CD4-positive, alpha-beta T cell treated with Interleukin-4 for 1 hour (primary cell): ENCODE measurements around the gene PPP6R1.
"Not testable (repeated sequence)": the region's sequence is repeated elsewhere in the genome, so short reads cannot be mapped to it uniquely, and the experiment has no call there.

Experiments used
- DNase-seq, 2 donors: peaks; one replicate each; pipeline ENCODE4 v3.0.0-alpha.2; 2020 to 2022

Gene PPP6R1

DNA sequence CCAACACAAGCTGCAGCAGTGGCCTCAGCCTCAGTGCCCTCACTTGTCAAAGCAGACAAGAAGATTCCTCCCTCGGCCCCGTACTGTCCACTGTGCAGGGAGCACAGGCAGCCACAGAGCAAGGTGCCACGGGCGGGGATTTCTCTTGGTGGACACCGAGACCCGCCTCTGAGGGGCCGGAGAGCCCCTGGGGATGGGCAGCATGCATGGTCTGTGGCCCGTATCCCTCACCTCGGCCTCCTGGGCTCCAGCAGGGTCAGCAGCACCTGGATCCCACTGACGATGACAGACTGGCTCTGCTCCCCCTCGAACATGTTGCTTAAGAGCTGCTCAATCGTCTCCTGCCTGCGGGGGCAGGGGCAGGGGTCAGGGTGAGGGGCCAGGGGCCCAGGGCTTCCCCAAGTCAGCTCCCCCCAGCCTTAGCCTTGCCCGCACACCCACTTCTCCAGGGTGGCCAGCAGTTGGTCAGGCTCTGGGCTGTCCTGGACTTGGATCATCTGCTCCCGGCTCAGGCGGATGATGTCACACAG, 16.8 kb downstream of the PPP6R1 start:
- no peak for DNase-seq

DNA sequence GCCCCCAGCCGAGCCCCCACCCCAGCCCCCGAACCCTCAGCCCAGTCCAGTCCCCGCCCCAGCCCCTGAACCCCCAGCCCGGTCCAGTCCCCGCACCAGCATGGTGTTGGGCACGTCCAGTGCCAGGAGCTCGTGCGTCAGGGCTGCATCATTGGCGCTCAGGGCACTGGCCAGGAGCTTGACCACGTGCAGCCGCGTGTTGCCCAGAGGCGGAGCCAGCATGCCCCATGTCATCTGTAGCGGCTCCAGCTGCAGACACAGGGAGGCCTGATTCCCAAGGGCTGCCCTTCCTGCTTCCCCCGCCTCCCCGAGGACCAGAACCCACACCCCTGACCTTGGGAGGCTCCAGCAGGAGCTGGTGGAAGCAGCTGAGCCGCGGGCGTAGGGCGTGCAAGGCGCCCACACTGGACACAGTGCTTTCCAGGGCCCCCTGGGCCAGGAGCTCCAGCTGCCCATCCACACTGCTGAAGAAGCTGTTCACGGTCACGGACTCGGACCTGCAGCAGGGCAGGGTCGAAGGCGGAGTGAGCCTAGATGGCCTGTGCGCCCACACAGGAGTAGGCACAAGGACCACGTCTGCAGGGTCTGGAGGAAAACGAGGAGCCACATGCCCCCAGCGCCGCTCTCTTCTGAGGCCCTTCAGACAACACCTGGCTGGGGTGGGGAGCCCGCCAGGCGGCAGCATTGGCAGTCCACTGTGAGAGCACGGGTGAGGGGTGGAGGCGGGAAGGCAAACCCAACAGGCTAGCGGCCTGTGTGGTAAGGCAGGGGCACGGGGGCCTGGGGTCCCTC, 17.5 kb downstream of the PPP6R1 start:
- DNase-seq: no peak

DNA sequence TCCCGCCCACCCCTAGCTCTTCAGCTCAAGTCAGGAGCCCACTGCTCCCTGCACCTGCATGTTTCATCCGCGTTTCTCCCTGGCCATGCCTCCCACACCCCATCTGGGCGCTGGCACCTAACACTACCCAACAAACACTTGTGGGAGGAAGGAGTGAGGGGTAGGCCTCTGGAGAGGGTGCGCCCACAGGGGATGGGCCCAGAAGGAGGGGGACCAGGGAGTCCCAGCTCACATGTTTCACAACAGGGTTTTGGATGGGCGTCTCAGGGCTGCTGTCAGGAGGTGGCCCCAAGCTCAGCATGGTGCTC, 18.1 kb downstream of the PPP6R1 start:
- no peak for DNase-seq

DNA sequence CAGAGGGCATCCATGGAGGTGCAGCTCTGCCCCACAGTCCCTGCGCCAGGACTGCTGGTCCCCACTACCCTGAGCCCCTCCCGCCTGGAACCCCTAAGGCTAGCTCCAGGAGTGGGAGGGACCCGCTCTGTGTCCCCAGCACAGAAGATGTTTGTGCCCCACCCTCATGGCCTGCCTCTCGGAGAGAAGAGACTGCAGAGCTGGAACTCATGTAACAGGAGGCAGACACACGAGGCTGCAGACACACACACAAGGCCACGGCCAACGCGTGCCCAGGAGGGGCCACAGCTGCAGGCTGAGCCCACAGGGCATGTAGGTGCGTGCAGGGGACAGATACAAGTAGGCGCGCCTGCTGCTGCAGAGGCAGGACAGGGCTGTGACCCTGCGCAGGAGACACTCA, 19.8 kb downstream of the PPP6R1 start:
- no peak for DNase-seq

DNA sequence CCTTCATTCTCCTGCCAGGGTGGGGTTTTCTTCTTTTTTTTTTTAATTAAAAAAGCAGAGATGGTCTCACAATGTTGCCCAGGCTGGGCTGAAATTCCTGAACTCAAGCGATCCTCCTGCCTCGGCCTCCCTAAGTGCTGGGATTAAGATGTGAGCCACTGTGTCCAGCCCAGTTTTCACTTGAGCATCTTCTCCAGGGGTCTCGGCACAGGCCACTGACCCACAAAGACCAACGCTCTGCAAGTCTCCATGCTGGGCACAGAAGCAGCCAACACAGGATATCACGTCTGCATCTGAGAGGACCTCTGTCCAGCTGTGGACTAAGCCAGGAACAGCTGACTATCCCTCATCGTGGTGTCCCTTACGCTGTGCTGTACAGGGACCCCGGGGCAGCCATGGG, 20.8 kb downstream of the PPP6R1 start:
- DNase-seq: no peak

DNA sequence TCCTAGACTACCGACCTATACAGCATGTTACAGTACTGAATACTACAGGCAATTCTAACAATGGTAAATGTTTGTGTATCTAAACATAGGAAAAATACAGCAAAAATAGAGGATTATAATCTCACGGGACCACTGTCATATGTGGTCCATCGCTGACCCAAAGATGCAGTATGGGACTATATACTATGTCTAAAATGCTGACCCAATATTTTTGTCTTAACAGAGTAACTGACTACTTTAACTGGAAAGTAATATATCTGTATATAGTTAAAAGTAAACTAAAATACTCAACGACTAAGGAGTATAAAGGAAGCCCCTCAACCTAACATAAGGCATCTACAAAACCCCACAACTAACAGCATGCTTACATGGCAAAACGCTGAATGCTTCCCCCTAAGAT, 25.8 kb downstream of the PPP6R1 start:
- DNase-seq: no peak

DNA sequence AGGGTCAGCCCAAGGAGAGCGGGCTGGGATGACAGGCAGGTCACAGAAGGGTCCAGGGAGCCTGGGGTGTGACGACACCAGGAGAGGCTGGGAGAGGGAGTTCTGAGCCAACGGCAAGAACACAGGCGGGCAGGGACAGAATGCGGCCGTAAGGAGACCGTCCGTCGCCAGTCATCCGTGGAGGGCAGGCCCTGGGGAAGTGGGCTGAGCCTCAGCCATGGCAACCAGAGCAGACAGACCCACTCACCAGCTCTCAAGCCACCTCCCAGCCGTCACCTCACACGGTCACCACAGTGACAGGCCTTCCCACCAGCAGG, 26.6 kb downstream of the PPP6R1 start:
- DNase-seq: no peak

DNA sequence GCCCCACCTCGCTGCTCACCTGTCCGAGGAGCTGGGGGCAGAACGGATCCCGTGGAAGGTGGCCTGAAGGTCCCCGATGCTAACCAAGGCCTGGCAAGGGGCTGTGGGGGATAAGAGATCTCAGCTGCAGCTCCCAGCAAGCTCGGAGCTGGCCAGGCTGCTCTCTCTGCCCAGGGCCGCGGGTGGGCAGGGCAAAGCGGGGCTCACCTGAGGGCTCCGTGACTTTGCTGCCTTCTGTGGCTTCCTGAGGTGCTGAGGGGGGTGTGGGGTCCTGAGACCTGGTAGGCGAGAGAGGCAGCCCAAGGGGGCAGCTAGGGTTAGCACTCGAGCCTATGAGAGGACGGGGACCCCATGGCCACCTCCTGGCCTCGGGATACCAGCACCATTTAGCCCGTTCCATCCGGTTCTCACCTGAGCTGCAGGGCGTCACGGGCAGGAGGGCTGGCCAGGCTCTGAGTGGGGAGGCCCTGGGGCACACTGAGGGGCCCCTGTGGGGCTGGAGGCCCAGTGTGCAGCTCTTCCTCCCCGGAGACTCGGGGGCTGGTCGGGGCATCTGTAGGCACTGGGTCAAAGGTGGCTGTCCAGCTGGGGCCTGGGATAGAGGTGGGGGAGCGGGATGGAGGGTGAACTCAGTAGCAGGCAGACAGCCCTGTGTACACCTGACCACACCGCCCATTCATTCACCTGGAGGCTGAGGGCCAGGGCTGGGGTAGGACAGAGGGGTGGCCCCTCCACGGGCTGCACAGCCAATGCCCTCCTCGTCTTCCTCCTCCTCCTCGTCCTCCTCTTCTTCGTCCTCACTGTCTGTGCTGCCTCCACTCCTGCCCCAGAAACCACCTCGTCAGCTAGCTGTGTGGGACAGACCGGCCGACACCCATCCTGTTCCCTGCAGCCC, 27.2 kb downstream of the PPP6R1 start:
- no peak for DNase-seq

DNA sequence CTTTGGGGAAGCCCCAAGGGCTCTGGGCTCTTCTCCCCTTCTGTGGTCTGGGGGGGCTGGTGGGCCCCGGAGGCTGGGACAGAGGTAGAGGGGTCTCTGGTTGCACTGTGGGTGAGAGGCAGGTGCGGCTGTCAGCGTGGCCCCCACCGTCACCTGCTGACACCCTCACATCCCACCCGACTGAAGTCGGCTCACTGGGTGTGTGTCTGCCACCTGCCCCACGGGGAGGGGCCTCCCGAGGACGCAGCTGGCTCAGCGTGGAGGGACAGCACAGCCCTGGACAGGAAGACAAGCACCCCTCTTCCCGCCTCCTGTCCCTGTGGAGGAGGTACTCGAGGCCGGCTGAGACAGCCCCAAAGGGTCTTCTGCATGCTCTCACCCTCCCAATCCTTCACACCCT, 28.0 kb downstream of the PPP6R1 start:
- no peak for DNase-seq

DNA sequence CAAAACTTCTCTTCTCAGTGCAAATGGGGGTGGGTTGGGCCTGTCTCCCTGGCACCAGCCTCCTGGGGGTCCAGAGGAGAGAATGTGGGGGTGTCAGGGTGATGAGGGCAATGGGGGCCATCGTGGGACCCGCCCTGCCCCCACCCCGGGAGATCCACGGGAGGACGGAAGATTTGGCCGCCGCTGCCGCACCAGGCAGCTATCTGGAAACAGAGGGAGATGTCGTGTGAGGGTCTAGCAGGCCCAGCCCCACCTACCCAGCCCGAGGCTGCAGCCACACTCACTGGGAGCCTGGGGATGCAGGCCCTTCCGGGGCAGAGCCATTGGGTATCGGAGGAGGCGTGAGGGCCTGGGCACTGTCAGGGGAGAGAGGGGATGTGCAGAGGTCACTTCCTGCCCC, 28.5 kb downstream of the PPP6R1 start:
- no peak for DNase-seq

DNA sequence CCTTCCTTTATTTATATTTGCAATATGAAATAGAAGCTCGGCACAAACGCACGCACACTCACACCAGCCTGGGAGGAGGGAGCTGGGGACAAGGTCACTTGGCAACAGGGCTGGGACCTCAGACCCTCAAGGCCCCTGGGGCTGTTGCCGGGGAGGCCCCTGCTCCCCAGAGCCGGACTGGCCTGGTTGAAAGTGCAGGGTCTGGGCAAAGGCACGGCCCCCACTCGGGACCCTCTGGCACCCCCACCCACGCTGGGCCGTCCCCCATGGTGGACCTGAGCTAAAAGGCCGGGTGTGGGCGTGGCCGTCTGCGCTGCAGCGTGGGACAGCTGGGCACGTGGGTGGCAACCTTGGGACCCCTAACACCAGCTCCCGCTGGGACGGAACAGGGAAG, 29.0 kb downstream of the PPP6R1 start:
- DNase-seq: no peak

DNA sequence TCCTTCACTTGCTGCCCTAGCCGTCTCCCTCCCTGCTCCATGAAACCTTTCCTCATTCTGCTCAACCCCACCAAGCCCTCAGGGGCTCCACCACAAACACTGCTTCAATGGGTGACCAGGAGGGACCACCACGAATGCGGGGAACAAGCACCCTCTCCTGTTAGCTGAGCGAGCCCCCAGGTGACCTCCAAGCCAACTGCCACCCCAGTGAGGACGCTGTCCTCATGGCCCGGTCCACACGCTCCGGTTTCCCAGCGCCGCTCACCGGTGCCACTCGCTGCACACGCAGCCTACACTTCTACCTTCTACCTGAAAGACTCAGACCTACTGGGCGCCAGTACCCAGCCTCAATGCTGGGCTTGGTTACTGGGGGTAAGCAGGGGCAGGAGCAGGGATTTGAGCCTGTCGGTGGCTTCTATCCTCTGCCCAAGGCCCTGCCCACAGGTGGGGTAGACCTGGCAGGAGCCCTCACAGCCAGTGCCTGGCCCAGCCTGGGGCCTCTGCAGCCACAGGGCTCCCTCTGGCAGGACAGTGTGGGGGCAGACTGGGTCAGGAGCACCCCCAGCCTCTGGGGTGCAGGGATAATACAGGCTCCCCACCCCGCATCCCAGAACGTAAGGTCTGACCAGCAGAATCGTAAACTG, 29.6 kb downstream of the PPP6R1 start:
- DNase-seq: no peak

DNA sequence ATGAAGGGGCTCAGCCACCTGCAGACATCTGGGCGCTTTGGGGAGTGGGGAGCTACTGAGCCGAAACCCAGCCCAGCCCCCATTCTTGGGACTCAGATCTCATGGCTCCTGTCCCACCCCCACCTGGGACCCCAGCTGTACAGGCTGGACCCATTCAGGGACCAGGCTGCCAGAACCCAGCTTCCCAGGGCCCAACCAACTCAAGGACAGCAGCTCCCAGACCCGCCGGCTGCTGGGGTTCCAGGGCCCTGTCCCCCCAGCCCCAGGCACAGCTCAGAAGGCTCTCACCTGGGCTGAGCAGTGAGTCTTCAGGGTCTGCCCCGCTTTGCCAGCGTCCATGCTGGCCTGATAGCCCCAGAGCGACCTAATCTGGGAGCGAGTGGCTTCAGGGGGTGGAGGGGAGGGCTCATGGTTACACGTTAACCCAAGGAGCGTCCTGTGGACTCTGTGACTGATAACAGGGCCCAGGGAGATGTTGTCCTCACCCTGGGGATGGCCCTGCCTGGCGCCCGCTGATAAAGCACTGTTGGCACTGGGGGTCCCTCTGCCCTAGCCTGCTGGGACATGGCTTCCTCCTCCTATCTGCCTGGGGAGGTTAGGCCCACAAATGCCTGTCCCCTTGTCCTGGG, 30.3 kb downstream of the PPP6R1 start, which contains the start of gene TMEM86B:
TMEM86B (minus strand) TSS at position 361 of the 629 bp plus-strand sequence; CDS start at position 339, 22 bp downstream.
- no peak for DNase-seq

DNA sequence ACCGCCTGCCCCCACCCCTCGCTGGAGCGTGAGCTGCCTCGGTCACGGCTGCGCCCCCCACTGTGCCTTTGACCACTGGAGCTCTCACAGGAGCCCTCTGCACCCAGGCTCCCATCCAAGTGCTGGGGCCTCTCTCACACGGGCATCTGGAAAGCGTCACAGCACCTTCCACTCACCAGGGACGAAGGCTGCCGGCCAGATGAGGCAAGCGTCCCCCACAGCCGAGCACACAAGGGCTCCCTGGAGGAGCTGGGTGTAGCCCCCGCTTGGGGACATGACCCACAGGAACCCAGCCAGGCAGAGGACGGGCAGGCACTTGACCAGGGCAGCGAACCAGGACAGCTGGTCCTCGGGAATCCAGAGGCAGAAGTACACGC, 30.8 kb downstream of the PPP6R1 start:
- DNase-seq: no peak

DNA sequence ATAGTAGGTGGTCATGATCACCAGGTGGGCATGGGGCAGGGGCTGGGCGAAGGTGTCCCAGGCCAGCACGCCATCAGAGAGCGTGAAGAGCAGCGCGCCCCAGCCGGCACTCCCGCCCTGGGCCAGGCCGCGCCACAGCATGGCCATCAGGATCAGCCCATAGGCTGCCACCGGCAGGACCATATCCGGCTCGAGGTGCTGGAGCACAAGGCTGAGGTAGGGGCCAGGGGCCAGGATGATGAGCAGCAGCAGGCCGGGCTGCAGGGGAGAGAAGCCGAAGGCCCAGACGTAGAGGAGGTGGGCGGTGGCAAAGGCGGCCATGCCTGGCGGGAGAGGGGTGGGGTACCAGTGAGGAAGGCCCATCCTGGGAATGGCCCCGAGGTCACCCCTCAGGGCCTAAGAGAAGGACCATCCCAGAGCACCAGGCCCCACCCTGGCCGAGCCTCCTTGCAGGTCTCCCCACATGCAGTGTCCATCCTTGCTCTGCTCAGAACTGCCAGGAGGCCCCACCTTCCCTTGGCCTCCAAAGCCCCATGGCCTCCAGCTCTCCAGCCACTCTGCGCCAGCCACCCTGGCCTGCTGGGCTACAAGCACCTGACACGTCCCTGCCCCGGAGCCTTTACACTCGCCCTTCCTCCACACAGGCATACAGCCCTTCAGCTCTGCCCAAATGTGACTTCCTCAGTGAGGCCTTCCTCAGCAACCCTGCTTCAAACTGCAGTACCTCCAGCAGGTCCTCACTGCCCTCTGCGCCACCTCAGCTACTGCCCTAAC, 31.4 kb downstream of the PPP6R1 start:
- no peak for DNase-seq

DNA sequence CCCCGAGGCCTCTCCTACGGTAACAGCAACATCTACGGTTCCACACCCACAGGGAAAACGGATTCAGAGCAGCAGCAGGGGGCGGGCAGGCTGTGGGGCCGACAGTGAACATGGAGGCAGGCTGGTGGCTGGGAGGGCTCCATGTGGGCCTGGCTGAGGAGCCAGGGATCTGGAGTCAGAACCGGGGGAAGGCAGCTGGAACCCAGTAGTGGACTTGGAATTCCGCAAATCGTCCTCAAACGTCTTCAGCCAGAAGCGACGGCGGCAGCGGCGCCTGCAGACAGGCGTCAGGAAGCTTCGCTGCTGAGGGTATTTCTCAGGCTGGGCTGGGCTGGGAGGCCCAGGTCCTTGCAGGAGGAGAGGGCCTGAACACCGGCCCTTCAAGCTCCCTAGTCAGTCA, 32.0 kb downstream of the PPP6R1 start:
- no peak for DNase-seq

DNA sequence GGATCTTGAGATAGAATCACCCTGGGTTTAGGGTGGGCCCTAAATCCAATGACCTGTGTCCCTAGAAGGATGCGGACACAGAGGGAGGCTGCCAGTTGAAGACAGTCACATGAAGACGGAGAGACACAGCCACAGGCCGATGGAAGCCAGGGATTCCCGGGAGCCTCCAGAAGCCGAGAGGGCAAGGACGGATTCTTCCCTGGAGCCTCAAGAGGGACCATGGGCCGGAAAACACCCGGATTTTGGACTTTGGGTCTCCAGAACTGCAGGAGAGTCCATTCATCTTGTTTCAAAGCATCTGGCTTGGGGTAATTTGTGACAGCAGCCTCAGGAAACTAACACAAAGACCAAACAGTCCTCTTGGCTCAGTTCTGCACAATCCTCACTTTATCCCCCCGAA, 32.5 kb downstream of the PPP6R1 start:
- no peak for DNase-seq

DNA sequence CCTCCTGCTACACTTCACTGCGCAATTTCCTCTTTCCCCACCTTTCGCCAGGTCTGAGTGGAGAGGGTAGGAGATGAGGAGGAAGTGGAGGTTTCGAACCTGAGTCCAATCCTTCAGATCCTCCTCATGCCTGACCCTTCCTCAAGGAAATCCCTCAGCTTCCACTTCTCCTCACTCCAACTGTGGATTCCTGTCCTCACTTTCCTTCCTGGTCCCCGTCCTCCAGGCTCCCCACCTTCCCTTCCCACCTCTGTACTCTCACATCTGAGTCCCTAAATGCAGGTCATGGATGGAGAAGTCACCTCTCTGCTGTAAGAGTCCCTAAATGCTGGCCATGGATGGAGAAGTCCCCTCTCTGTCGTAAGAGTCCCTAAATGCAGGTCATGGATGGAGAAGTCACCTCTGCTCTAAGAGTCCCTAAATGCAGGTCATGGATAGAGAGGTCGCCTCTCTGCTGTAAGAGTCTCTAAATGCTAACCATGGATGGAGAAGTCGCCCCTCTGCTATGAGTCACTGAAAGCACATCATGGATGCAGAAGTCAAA, 33.3 kb downstream of the PPP6R1 start:
- no peak for DNase-seq

DNA sequence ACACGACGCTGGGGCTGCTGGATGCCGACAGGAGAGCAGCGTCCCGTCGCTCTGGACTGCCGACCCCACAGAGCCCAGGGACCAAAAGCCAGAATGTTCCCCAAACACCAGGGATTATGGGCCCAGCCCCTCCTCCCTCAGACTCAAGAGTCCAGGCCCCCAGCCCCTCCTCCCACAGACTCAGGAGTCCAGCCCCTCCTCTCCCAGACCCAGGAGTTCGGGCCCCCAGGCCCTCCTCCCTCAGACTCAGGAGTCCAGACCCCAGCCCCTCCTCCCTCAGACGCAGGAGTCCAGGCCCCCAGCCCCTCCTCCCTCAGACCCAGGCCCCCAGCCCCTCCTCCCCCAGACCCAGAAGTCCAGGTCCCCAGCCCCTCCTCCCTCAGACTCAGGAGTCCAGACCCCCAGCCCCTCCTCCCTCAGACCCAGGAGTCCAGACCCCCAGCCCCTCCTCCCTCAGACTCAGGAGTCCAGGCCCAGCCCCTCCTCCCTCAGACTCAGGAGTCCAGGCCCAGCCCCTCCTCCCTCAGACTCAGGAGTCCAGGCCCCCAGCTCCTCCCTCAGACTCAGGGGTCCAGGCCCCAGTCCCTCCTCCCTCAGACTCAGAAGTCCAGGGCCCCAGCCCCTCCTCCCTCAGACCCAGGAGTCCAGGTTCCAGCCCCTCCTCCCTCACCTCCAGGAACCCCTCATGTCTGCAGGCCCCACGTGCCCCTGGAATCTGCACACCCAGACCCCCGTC, 34.0 kb downstream of the PPP6R1 start:
- not testable (repeated sequence) for DNase-seq

DNA sequence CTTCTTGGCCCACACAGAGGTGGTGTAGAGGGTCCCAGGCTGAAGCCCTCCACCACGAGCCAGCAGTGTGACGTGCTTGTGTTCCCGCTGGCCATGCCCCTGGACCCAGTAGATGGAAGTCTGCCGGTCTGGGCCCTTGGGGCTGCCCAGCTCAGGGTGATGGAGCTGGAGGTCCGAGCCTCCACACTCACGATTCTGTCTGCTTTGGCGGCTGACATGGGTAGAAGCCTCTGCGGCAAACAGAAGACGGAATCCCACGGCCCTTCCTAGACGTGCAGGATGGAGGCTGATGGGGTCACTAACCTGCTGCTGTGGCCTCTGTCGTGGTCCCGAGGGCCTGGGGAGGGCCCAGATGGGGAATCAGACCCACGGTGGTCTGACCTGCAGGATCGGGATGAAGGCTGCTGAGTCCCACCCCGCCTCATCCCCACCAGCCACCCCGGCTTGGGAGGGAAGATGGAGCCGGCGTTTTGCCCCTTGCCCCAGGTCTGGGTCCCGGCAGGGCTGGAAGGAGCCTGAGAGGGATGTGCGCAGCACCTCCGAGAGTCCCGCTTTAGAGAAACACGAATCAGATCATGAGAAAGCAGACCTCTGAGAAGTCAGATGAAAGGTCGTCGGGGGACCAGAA, 34.7 kb downstream of the PPP6R1 start:
- no peak for DNase-seq
